CD4-positive, alpha-beta T cell treated with Interleukin-21 for 1 hour (primary cell): ENCODE data around the gene CCDC85C.
A peak's percentile ranks its signal among the peaks of the same experiment; 100 is the strongest.
"Not testable (repeated sequence)": the region's sequence is repeated elsewhere in the genome, so short reads cannot be mapped to it uniquely, and the experiment has no call there.

ENCODE experiments used
- DNase-seq: peaks from one replicate; pipeline ENCODE4 v3.0.0-alpha.2; 2020

CCDC85C gene

GRCh38 chr14:99603471-99604277, at the start of gene CCDC85C:
Gene CCDC85C (minus strand): TSS chr14:99604207. CDS start chr14:99603959, 248 bp downstream.
- DNase-seq, result peak; percentile 56

- DNase-seq, result no peak
These were observed 48.1 kb upstream of the CCDC85C start for GRCh38 chr14:99651953-99652746.

- no peak for DNase-seq
These were observed 46.2 kb upstream of the CCDC85C start for GRCh38 chr14:99650189-99650588.

- no peak for DNase-seq
These were observed 45.6 kb upstream of the CCDC85C start for GRCh38 chr14:99649643-99650042.

GRCh38 chr14:99649219-99649618, 45.2 kb upstream of the CCDC85C start:
- DNase-seq, result no peak

- no peak for DNase-seq
These were observed 44.2 kb upstream of the CCDC85C start for GRCh38 chr14:99648027-99648784.

- no peak for DNase-seq
These were observed 43.4 kb upstream of the CCDC85C start for GRCh38 chr14:99647411-99647810.

GRCh38 chr14:99645545-99646505, 41.8 kb upstream of the CCDC85C start:
- DNase-seq, result no peak

GRCh38 chr14:99644723-99645544, 40.9 kb upstream of the CCDC85C start, which contains the start of gene HHIPL1:
Gene HHIPL1 (plus strand): TSS chr14:99645129. CDS start chr14:99645208, 79 bp downstream.
- DNase-seq, result no peak

GRCh38 chr14:99644035-99644587, 40.1 kb upstream of the CCDC85C start:
- no peak for DNase-seq

GRCh38 chr14:99643343-99643742, 39.3 kb upstream of the CCDC85C start:
- DNase-seq, result no peak

- DNase-seq, result not testable (repeated sequence)
These were observed 38.8 kb upstream of the CCDC85C start for GRCh38 chr14:99642771-99643170.

GRCh38 chr14:99637624-99638023, 33.6 kb upstream of the CCDC85C start:
- no peak for DNase-seq

GRCh38 chr14:99636487-99636886, 32.5 kb upstream of the CCDC85C start:
- DNase-seq, result no peak

- DNase-seq, result no peak
These were observed 31.1 kb upstream of the CCDC85C start for GRCh38 chr14:99635116-99635515.

- no peak for DNase-seq
These were observed 30.4 kb upstream of the CCDC85C start for GRCh38 chr14:99634443-99634842.

- no peak for DNase-seq
These were observed 29.9 kb upstream of the CCDC85C start for GRCh38 chr14:99633918-99634317.

- no peak for DNase-seq
These were observed 29.1 kb upstream of the CCDC85C start for GRCh38 chr14:99633141-99633540.

GRCh38 chr14:99632410-99633035, 28.5 kb upstream of the CCDC85C start:
- DNase-seq, result no peak

- no peak for DNase-seq
These were observed 26.2 kb upstream of the CCDC85C start for GRCh38 chr14:99630202-99630601.
